Measurements from ENCODE around the gene PRR29. TPM values are rescaled to one million over a fixed set of nuclear protein-coding genes. Genes with fewer than 3 reads are reported as not detected.

The PRR29 gene
- total RNA-seq = 0.28 TPM
- polyA plus RNA-seq = 0.43 TPM
- long read RNA-seq, donor 1 = 0 reads
- long read RNA-seq, donor 2 = 0 reads
- long read RNA-seq, donor 3, partial matches to known transcripts = 0 of 4 reads
- long read RNA-seq, donor 3, other reads (novel, unspliced or antisense) = 0 of 4 reads
- long read RNA-seq, donor 4, partial matches to known transcripts = 13 of 29 reads
- long read RNA-seq, donor 4, other reads (novel, unspliced or antisense) = 12 of 29 reads
- long read RNA-seq, donor 5, partial matches to known transcripts = 0 of 3 reads
- long read RNA-seq, donor 5, other reads (novel, unspliced or antisense) = 0 of 3 reads
- long read RNA-seq, donor 6, partial matches to known transcripts = 0 of 3 reads
- long read RNA-seq, donor 6, other reads (novel, unspliced or antisense) = 0 of 3 reads
- long read RNA-seq, donor 7, partial matches to known transcripts = 0 of 1 reads
- long read RNA-seq, donor 7, other reads (novel, unspliced or antisense) = 0 of 1 reads
- long read RNA-seq, donor 8, transcript PRR29-206 (1 exons, 1,637 nt) = major isoform, 6 of 6 reads
- long read RNA-seq, donor 8, partial matches to known transcripts = 0 of 6 reads
- long read RNA-seq, donor 8, other reads (novel, unspliced or antisense) = 0 of 6 reads
- long read RNA-seq, donor 9, partial matches to known transcripts = 0 of 4 reads
- long read RNA-seq, donor 9, other reads (novel, unspliced or antisense) = 0 of 4 reads
- long read RNA-seq, donor 10, partial matches to known transcripts = 0 of 3 reads
- long read RNA-seq, donor 10, other reads (novel, unspliced or antisense) = 0 of 3 reads

- H3K27ac ChIP-seq (ENCODE audit: low read depth in 1 of 2, low read length in 1 of 2) = no peak within 1 kb of the TSS
- H3K36me3 ChIP-seq (ENCODE audit: control insufficient read depth in 2 of 2, insufficient read depth in 2 of 2, low read length in 1 of 2) = peaks cover 9 to 10% of the 10 kb centered on the region in 2 donors
- WGBS = 2% methylated on average over 43 of the region's 43 CpGs
- H3K27me3 ChIP-seq (ENCODE audit: control insufficient read depth in 2 of 2, insufficient read depth in 1 of 2, low read length in 1 of 2) = peaks cover 0 to 28% of the 10 kb centered on the region in 2 donors
- DNase-seq (ENCODE audit: low read depth in 6 of 9, low spot score in 9 of 9) = peak in 8 of 9 donors; percentile 58 to 84 (median 67)
- no peaks in the 10 kb centered on the region for H3K9me3 ChIP-seq (ENCODE audit: control insufficient read depth in 2 of 2, insufficient read depth in 1 of 2, low read length in 1 of 2)
- H3K4me1 ChIP-seq (ENCODE audit: control insufficient read depth in 2 of 2, insufficient read depth in 2 of 2, low read length in 2 of 2) = peaks cover 12 to 23% of the 10 kb centered on the region in 2 donors
- H3K4me3 ChIP-seq (ENCODE audit: low read length in 2 of 2) = peak within 1 kb of the TSS; percentile 56 to 62
These were observed at the start of gene PRR29 for GRCh38 chr17:63998050-63998720. Gene PRR29 (plus strand): TSS chr17:63998351. CDS start chr17:63998365, 14 bp downstream.

- Histone ChIP-seq H3K27me3 (ENCODE audit: control insufficient read depth in 2 of 2, insufficient read depth in 1 of 2, low read length in 1 of 2) (peaks cover 0 to 6% of the 10 kb centered on the region in 2 donors), H3K9me3 (ENCODE audit: control insufficient read depth in 2 of 2, insufficient read depth in 1 of 2, low read length in 1 of 2) (no peaks in the 10 kb centered on the region), H3K4me1 (ENCODE audit: control insufficient read depth in 2 of 2, insufficient read depth in 2 of 2, low read length in 2 of 2) (peaks cover 13 to 26% of the 10 kb centered on the region in 2 donors), H3K36me3 (ENCODE audit: control insufficient read depth in 2 of 2, insufficient read depth in 2 of 2, low read length in 1 of 2) (no peaks in the 10 kb centered on the region), H3K27ac (ENCODE audit: low read depth in 1 of 2, low read length in 1 of 2) (no peak overlapping the region), H3K4me3 (ENCODE audit: low read length in 2 of 2) (no peak overlapping the region)
- no peak for DNase-seq (ENCODE audit: low read depth in 6 of 9, low spot score in 9 of 9)
- WGBS = over 99% methylated on average over 9 of the region's 9 CpGs
These were observed 49.6 kb upstream of the PRR29 start for GRCh38 chr17:63948521-63948920.

- Histone ChIP-seq H3K36me3 (ENCODE audit: control insufficient read depth in 2 of 2, insufficient read depth in 2 of 2, low read length in 1 of 2) (no peaks in the 10 kb centered on the region), H3K27me3 (ENCODE audit: control insufficient read depth in 2 of 2, insufficient read depth in 1 of 2, low read length in 1 of 2) (peaks cover 0 to 2% of the 10 kb centered on the region in 2 donors), H3K4me3 (ENCODE audit: low read length in 2 of 2) (no peak overlapping the region), H3K27ac (ENCODE audit: low read depth in 1 of 2, low read length in 1 of 2) (no peak overlapping the region), H3K4me1 (ENCODE audit: control insufficient read depth in 2 of 2, insufficient read depth in 2 of 2, low read length in 2 of 2) (peaks cover 24 to 38% of the 10 kb centered on the region in 2 donors), H3K9me3 (ENCODE audit: control insufficient read depth in 2 of 2, insufficient read depth in 1 of 2, low read length in 1 of 2) (no peaks in the 10 kb centered on the region)
- 89% methylated on average over 18 of the region's 18 CpGs for WGBS
- no peak for DNase-seq (ENCODE audit: low read depth in 6 of 9, low spot score in 9 of 9)
These were observed 48.4 kb upstream of the PRR29 start for GRCh38 chr17:63949576-63950250.

GRCh38 chr17:63950940-63951907 lies 46.9 kb upstream of the PRR29 start:
- H3K36me3 ChIP-seq (ENCODE audit: control insufficient read depth in 2 of 2, insufficient read depth in 2 of 2, low read length in 1 of 2) = no peaks in the 10 kb centered on the region
- WGBS = 96% methylated on average over 29 of the region's 29 CpGs
- no peak overlapping the region for H3K4me3 ChIP-seq (ENCODE audit: low read length in 2 of 2)
- DNase-seq (ENCODE audit: low read depth in 6 of 9, low spot score in 9 of 9) = no peak
- no peaks in the 10 kb centered on the region for H3K9me3 ChIP-seq (ENCODE audit: control insufficient read depth in 2 of 2, insufficient read depth in 1 of 2, low read length in 1 of 2)
- peaks cover 28 to 43% of the 10 kb centered on the region in 2 donors for H3K4me1 ChIP-seq (ENCODE audit: control insufficient read depth in 2 of 2, insufficient read depth in 2 of 2, low read length in 2 of 2)
- H3K27me3 ChIP-seq (ENCODE audit: control insufficient read depth in 2 of 2, insufficient read depth in 1 of 2, low read length in 1 of 2) = no peaks in the 10 kb centered on the region
- H3K27ac ChIP-seq (ENCODE audit: low read depth in 1 of 2, low read length in 1 of 2) = no peak overlapping the region

DNA sequence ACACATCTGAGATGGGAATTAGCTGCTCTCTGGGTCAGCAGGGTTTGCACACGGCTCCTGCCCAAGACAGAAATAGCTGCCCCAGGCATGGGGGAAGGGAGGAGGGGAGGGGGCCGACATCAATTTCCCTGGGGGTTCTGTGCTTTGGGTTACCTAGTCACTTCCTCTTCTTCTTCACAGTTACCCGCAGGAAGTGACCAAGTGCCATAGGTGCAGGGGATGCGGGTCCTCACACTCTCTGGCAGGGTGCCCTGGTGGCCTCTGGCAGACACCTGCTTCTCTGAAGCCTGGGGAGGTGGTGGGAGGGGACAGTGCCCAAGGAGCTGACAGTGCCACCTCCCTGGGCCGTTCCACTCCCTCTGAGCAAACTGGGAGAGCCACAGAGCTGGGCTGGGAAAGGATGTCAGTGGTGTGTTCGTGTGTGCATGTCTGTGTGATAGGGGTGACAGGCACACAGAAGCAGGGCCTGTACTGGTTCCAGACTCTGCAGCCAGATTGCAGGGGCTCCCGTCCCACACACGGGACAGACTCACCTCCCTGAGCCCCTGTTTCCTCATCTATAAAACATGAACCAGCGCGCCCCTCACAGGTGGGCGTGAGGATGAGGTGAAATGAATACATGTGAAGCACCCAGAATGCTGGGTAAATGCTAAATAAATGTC lies 43.6 kb upstream of the PRR29 start:
- Histone ChIP-seq H3K36me3 (ENCODE audit: control insufficient read depth in 2 of 2, insufficient read depth in 2 of 2, low read length in 1 of 2) (no peaks in the 10 kb centered on the region), H3K27me3 (ENCODE audit: control insufficient read depth in 2 of 2, insufficient read depth in 1 of 2, low read length in 1 of 2) (no peaks in the 10 kb centered on the region), H3K27ac (ENCODE audit: low read depth in 1 of 2, low read length in 1 of 2) (peak overlapping the region; percentile 64 to 65), H3K9me3 (ENCODE audit: control insufficient read depth in 2 of 2, insufficient read depth in 1 of 2, low read length in 1 of 2) (no peaks in the 10 kb centered on the region), H3K4me3 (ENCODE audit: low read length in 2 of 2) (no peak overlapping the region), H3K4me1 (ENCODE audit: control insufficient read depth in 2 of 2, insufficient read depth in 2 of 2, low read length in 2 of 2) (peaks cover 23 to 35% of the 10 kb centered on the region in 2 donors)
- WGBS = 7% methylated on average over 11 of the region's 11 CpGs
- DNase-seq (ENCODE audit: low read depth in 6 of 9, low spot score in 9 of 9) = peak in 6 of 9 donors; percentile 20 to 74 (median 42)

- H3K4me1 ChIP-seq (ENCODE audit: control insufficient read depth in 2 of 2, insufficient read depth in 2 of 2, low read length in 2 of 2) = peaks cover 23 to 35% of the 10 kb centered on the region in 2 donors
- 80% methylated on average over 11 of the region's 11 CpGs for WGBS
- no peak overlapping the region for H3K4me3 ChIP-seq (ENCODE audit: low read length in 2 of 2)
- no peak for DNase-seq (ENCODE audit: low read depth in 6 of 9, low spot score in 9 of 9)
- no peaks in the 10 kb centered on the region for H3K27me3 ChIP-seq (ENCODE audit: control insufficient read depth in 2 of 2, insufficient read depth in 1 of 2, low read length in 1 of 2)
- H3K9me3 ChIP-seq (ENCODE audit: control insufficient read depth in 2 of 2, insufficient read depth in 1 of 2, low read length in 1 of 2) = no peaks in the 10 kb centered on the region
- no peaks in the 10 kb centered on the region for H3K36me3 ChIP-seq (ENCODE audit: control insufficient read depth in 2 of 2, insufficient read depth in 2 of 2, low read length in 1 of 2)
- peak overlapping the region in 1 of 2 donors; percentile 64 for H3K27ac ChIP-seq (ENCODE audit: low read depth in 1 of 2, low read length in 1 of 2)
These were observed 42.9 kb upstream of the PRR29 start for GRCh38 chr17:63955232-63955631.

- Histone ChIP-seq H3K27me3 (ENCODE audit: control insufficient read depth in 2 of 2, insufficient read depth in 1 of 2, low read length in 1 of 2) (no peaks in the 10 kb centered on the region), H3K36me3 (ENCODE audit: control insufficient read depth in 2 of 2, insufficient read depth in 2 of 2, low read length in 1 of 2) (no peaks in the 10 kb centered on the region), H3K4me3 (ENCODE audit: low read length in 2 of 2) (no peak overlapping the region), H3K27ac (ENCODE audit: low read depth in 1 of 2, low read length in 1 of 2) (no peak overlapping the region), H3K9me3 (ENCODE audit: control insufficient read depth in 2 of 2, insufficient read depth in 1 of 2, low read length in 1 of 2) (peaks cover 0 to 5% of the 10 kb centered on the region in 2 donors), H3K4me1 (ENCODE audit: control insufficient read depth in 2 of 2, insufficient read depth in 2 of 2, low read length in 2 of 2) (peaks cover 23 to 38% of the 10 kb centered on the region in 2 donors)
- WGBS = 91% methylated on average over 4 of the region's 4 CpGs
- no peak for DNase-seq (ENCODE audit: low read depth in 6 of 9, low spot score in 9 of 9)
These were observed 42.4 kb upstream of the PRR29 start for GRCh38 chr17:63955791-63956190.
